PC-3 (cell line): ENCODE results near the gene DBF4B.

Experiments used
- EZH2 ChIP-seq: fragments of 300-600 bp; sonication (generic); IDR thresholded peaks from one replicate; pipeline ENCODE4 v1.6.1; 2017; ENCODE audit warnings: antibody characterized with exemption, mild to moderate bottlenecking, low read length; ENCODE audit not compliant: unreplicated experiment
- TF ChIP-seq, protein P1 (sequence below): fragments of 300-600 bp; sonication (generic); conservative IDR thresholded peaks from 2 replicates; pipeline ENCODE4 v1.5.1; 2017; ENCODE audit warnings: antibody characterized with exemption, low read depth, mild to moderate bottlenecking, low read length

DNA sequence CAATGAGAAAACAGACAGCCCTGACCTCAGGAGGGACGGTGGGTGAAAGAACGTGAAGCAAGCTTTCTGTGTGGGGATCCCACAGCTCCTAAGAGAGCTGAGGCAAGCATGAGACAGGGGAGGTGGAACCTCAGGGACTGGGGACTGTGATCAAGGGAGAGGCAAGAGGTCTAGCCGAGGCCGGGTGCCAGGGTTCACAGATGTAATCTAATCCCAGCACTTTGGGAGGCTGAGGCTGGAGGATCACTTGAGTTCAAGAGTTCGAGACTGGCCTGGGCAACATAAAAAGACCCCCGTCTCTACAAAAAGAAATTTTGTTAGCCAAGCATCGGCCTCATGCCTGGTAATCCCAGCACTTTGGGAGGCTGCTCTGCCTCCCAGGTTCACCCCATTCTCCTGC, 45.8 kb downstream of the DBF4B start:
- TF ChIP-seq, protein P1, sequence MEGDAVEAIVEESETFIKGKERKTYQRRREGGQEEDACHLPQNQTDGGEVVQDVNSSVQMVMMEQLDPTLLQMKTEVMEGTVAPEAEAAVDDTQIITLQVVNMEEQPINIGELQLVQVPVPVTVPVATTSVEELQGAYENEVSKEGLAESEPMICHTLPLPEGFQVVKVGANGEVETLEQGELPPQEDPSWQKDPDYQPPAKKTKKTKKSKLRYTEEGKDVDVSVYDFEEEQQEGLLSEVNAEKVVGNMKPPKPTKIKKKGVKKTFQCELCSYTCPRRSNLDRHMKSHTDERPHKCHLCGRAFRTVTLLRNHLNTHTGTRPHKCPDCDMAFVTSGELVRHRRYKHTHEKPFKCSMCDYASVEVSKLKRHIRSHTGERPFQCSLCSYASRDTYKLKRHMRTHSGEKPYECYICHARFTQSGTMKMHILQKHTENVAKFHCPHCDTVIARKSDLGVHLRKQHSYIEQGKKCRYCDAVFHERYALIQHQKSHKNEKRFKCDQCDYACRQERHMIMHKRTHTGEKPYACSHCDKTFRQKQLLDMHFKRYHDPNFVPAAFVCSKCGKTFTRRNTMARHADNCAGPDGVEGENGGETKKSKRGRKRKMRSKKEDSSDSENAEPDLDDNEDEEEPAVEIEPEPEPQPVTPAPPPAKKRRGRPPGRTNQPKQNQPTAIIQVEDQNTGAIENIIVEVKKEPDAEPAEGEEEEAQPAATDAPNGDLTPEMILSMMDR, result no peak
- TF ChIP-seq EZH2, result no peak
